A549 (cell line): ENCODE measurements around the gene JAKMIP1. TPM values are rescaled to one million over a fixed set of nuclear protein-coding genes. Genes with fewer than 3 reads are reported as not detected.

Experiments used
- ATAC-seq, 2 experiments: fragments of 200-7000 bp in 1 of 2; fragments of >200 bp in 1 of 2; cut with Nextera tagmentation in 1 of 2; cut with Tn5 transposase in 1 of 2; 3 replicates each; pipeline versions ENCODE4 v1.8.0 to v1.9.1; 2018 to 2020; ENCODE audit warnings: mild to moderate bottlenecking in 1 of 2, moderate library complexity in 1 of 2
- CTCF ChIA-PET: fragments of 300-600 bp; sonication (Branson Sonifier 250); formaldehyde crosslinking; extraction: SDS; loops from one replicate; lab custom pipeline; 2021; ENCODE audit warnings: antibody characterized with exemption, inconsistent platforms; lab: Yijun Ruan, JAX
- POLR2A ChIA-PET: fragments of 350-600 bp; formaldehyde crosslinking; extraction: SDS; loops from one replicate; lab custom pipeline; 2021; ENCODE audit warnings: antibody characterized with exemption, inconsistent platforms; lab: Yijun Ruan, JAX
- DNase-seq, 2 experiments: peaks; one replicate each; pipeline versions ENCODE4 v3.0.0 to v3.0.0-alpha.2; 2011 to 2016; ENCODE audit warnings: low read depth in 1 of 2, low spot score in 1 of 2
- FAIRE-seq: peaks from 2 replicates; lab custom pipeline; 2011; peaks lifted over from hg19 to GRCh38; lab: Jason Lieb, UNC
- H3K27ac ChIP-seq, 2 experiments: fragments of >200 bp; sonication (Bioruptor Twin); formaldehyde crosslinking; 3 replicates each; pipeline ENCODE4 v1.5.1; 2016 to 2017
- H3K4me1 ChIP-seq: fragments of >200 bp; sonication (Bioruptor Twin); formaldehyde crosslinking; 3 replicates; pipeline ENCODE4 v1.6.1; 2016
- H3K4me2 ChIP-seq: fragments of >200 bp; sonication (Bioruptor Twin); formaldehyde crosslinking; 3 replicates; pipeline ENCODE4 v1.6.1; 2016
- H3K4me3 ChIP-seq: fragments of >200 bp; sonication (Bioruptor Twin); formaldehyde crosslinking; 3 replicates; pipeline ENCODE4 v1.5.1; 2016
- H3K9me3 ChIP-seq: fragments of >200 bp; sonication (Bioruptor Twin); formaldehyde crosslinking; 3 replicates; pipeline ENCODE4 v1.6.1; 2016
- CBX2 ChIP-seq: fragments of 200-600 bp; sonication (generic); IDR thresholded peaks from 2 replicates; pipeline ENCODE4 v1.6.1; 2016; ENCODE audit warnings: low read depth, mild to moderate bottlenecking, borderline replicate concordance
- CHD2 ChIP-seq: fragments of 150-350 bp; IDR thresholded peaks from 2 replicates; pipeline ENCODE4 v1.6.1; 2014; ENCODE audit warnings: low read length; ENCODE audit not compliant: partially characterized antibody
- CHD4 ChIP-seq: fragments of 200-600 bp; sonication (generic); IDR thresholded peaks from 2 replicates; pipeline ENCODE4 v1.6.1; 2016; ENCODE audit warnings: antibody characterized with exemption, mild to moderate bottlenecking, borderline replicate concordance
- ESRRA ChIP-seq: fragments of 150-350 bp; IDR thresholded peaks from 2 replicates; pipeline ENCODE4 v1.6.1; 2014; ENCODE audit warnings: mild to moderate bottlenecking, low read length, borderline replicate concordance
- FOXS1 ChIP-seq: fragments of 250-450 bp; sonication (Bioruptor Pico); IDR thresholded peaks from 2 replicates; pipeline ENCODE4 v1.5.0; 2020; ENCODE audit warnings: mild to moderate bottlenecking, moderate library complexity
- HDAC2 ChIP-seq: fragments of 200-600 bp; sonication (generic); IDR thresholded peaks from 2 replicates; pipeline ENCODE4 v1.6.1; 2016
- HOXB5 ChIP-seq: fragments of 250-450 bp; sonication (Bioruptor Pico); IDR thresholded peaks from 2 replicates; pipeline ENCODE4 v1.5.0; 2020; ENCODE audit warnings: mild to moderate bottlenecking, moderate library complexity
- JUN ChIP-seq, 2 experiments: fragments of >200 bp; sonication (Bioruptor Twin); formaldehyde crosslinking; IDR thresholded peaks; 2 replicates in 1 of 2; 3 replicates in 1 of 2; pipeline ENCODE4 v1.6.1; 2016 to 2017
- KDM5A ChIP-seq: fragments of 200-600 bp; sonication (generic); IDR thresholded peaks from 2 replicates; pipeline ENCODE4 v1.6.1; 2016; ENCODE audit warnings: antibody characterized with exemption, mild to moderate bottlenecking
- NFE2L2 ChIP-seq: fragments of 150-350 bp; conservative IDR thresholded peaks from 2 replicates; pipeline ENCODE4 v1.6.1; 2014; ENCODE audit warnings: low read length
- NPAS2 ChIP-seq: fragments of 250-450 bp; sonication (Bioruptor Pico); IDR thresholded peaks from 2 replicates; pipeline ENCODE4 v1.8.0; 2022; ENCODE audit warnings: mild to moderate bottlenecking, moderate library complexity, borderline replicate concordance
- NR3C1 ChIP-seq: fragments of >200 bp; sonication (Bioruptor Twin); formaldehyde crosslinking; IDR thresholded peaks from 3 replicates; pipeline ENCODE4 v1.6.1; 2017
- RCOR1 ChIP-seq: fragments of 150-350 bp; IDR thresholded peaks from 2 replicates; pipeline ENCODE4 v1.6.1; 2014; ENCODE audit warnings: antibody characterized with exemption, low read length, low read depth
- RFX5 ChIP-seq: fragments of 450-650 bp; IDR thresholded peaks from 2 replicates; pipeline ENCODE4 v1.7.1; 2014; ENCODE audit warnings: antibody characterized with exemption, mild to moderate bottlenecking, moderate library complexity
- RNF2 ChIP-seq: fragments of 200-600 bp; sonication (generic); IDR thresholded peaks from 2 replicates; pipeline ENCODE4 v1.6.1; 2016; ENCODE audit warnings: low read depth, mild to moderate bottlenecking, antibody characterized with exemption, moderate library complexity, borderline replicate concordance
- WGBS: methylation state at CpG from one replicate; pipeline ENCODE4 v1.1.6; 2017; ENCODE audit errors: missing lambda C conversion rate; 5-methylcytosine and 5-hydroxymethylcytosine counted together
- polyA plus RNA-seq, 4 experiments: library from polyadenylated mRNA; depleted of rRNA in 3 of 4; stranded (reverse); fragments of >200 nt; fragmentation: RNase III in 1 of 4; extraction: RNeasy Plus Mini Kit Qiagen cat#74134 plus additional on column Dnase treatment in 1 of 4; gene quantifications; 2 replicates in 3 of 4; 3 replicates in 1 of 4; pipeline ENCODE4 v1.2.3, GENCODE V29; 2011 to 2017
- TF ChIP-seq, protein P1 (sequence below): fragments of >200 bp; sonication (Bioruptor Twin); formaldehyde crosslinking; IDR thresholded peaks from 3 replicates; pipeline ENCODE4 v1.6.1; 2016
- TF ChIP-seq, protein P2 (sequence below): fragments of 150-350 bp; IDR thresholded peaks from 2 replicates; pipeline ENCODE4 v1.6.1; 2014; ENCODE audit warnings: low read depth, mild to moderate bottlenecking, low read length
- TF ChIP-seq, protein P3 (sequence below): fragments of 450-650 bp; IDR thresholded peaks from 2 replicates; pipeline ENCODE4 v1.6.1; 2014; ENCODE audit warnings: antibody characterized with exemption
- TF ChIP-seq, protein P4 (sequence below): fragments of >200 bp; sonication (Bioruptor Twin); formaldehyde crosslinking; IDR thresholded peaks from 3 replicates; pipeline ENCODE4 v1.5.1; 2016

JAKMIP1 gene
- polyA plus RNA-seq, 2 of the 4 experiments (the other 2 are of a cell fraction) = not detected

DNA sequence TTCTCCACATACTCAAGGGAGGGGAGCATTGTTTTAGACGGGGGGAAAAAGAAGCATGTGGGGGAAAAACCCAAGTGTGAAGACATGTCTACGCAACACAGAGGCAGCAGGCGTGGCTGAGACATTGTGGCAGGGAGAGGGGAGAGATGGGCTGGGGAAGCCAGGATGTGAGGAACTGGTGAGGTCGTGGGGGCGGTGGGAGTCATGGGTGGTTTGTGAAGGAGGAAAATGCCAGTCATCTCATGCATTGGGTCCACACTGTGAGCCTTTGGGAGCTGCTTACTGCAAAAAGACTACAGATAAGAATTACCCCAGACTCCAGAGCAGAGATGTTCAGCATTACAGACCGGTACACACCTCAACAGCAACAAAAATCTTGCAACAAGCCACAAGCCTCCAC lies 2.1 kb downstream of the JAKMIP1 start:
- WGBS = 52% methylated on average over 6 of the region's 6 CpGs
- no peak overlapping the region for H3K27ac ChIP-seq
- no peak overlapping the region; the same call in 2 of the 3 replicates for H3K4me2 ChIP-seq
- POLR2A ChIA-PET = no interaction called here
- DNase-seq = no peak
- TF ChIP-seq, protein P1, sequence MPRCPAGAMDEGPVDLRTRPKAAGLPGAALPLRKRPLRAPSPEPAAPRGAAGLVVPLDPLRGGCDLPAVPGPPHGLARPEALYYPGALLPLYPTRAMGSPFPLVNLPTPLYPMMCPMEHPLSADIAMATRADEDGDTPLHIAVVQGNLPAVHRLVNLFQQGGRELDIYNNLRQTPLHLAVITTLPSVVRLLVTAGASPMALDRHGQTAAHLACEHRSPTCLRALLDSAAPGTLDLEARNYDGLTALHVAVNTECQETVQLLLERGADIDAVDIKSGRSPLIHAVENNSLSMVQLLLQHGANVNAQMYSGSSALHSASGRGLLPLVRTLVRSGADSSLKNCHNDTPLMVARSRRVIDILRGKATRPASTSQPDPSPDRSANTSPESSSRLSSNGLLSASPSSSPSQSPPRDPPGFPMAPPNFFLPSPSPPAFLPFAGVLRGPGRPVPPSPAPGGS = no peak
- TF ChIP-seq NFE2L2 = peak; percentile 39; the same call in 1 of the 2 replicates
- H3K9me3 ChIP-seq = no peaks in the 10 kb centered on the region; the same call in 2 of the 3 replicates
- CTCF ChIA-PET = interaction anchor here (0.7 to 0.9 kb wide), 2 partner anchors 53 to 111 kb away, joined by 3 read pairs; no protein-coding TSS in a partner anchor
- ATAC-seq = no peak; a peak in 1 of 6 replicates
- H3K4me1 ChIP-seq = peaks cover 15% of the 10 kb centered on the region
- FAIRE-seq = no peak
- no peak overlapping the region for H3K4me3 ChIP-seq

DNA sequence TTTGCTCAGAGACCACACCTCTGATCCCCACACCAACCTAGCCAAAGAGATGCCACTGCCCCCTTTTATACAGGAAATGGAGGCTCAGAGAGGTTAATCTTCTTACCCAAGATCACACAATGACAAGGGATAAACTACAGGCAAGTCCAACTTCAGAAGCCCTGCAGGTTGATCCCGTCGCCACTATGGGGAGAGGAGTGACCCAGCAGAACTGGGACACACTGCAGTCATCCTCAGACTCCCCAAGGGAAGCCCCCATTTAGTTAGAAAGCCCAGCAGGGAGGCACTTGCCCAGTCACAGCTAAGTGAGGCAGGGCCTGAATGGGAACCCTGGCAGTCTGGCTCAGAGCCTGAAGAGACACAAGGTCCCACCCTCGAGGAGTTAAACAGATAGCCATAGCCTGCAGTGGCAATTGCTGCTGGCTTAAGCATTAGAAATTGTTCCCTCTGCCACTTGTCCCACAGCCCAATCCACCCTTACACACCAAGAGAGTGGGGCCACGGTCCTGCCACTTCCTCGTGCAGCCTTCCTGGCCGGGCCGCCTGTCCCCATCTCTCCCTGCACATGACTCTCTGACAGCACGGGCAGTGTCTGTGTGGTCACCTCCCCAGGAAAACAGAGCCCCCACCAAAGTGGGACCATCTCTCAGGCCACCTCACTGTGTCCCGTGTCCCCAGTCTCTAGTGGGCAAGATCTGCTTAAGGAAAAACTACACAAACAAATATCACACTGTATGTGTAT lies 2.7 kb downstream of the JAKMIP1 start:
- POLR2A ChIA-PET = no interaction called here
- no peak for DNase-seq
- Histone ChIP-seq H3K27ac (no peak overlapping the region), H3K4me1 (peaks cover 15% of the 10 kb centered on the region), H3K4me2 (no peak overlapping the region), H3K4me3 (no peak overlapping the region), H3K9me3 (no peaks in the 10 kb centered on the region; the same call in 2 of the 3 replicates)
- WGBS = 42% methylated on average over 8 of the region's 9 CpGs
- TF ChIP-seq, protein P2, sequence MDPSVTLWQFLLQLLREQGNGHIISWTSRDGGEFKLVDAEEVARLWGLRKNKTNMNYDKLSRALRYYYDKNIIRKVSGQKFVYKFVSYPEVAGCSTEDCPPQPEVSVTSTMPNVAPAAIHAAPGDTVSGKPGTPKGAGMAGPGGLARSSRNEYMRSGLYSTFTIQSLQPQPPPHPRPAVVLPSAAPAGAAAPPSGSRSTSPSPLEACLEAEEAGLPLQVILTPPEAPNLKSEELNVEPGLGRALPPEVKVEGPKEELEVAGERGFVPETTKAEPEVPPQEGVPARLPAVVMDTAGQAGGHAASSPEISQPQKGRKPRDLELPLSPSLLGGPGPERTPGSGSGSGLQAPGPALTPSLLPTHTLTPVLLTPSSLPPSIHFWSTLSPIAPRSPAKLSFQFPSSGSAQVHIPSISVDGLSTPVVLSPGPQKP = no peak
- TF ChIP-seq, protein P3, sequence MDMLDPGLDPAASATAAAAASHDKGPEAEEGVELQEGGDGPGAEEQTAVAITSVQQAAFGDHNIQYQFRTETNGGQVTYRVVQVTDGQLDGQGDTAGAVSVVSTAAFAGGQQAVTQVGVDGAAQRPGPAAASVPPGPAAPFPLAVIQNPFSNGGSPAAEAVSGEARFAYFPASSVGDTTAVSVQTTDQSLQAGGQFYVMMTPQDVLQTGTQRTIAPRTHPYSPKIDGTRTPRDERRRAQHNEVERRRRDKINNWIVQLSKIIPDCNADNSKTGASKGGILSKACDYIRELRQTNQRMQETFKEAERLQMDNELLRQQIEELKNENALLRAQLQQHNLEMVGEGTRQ = no peak
- TF ChIP-seq HOXB5 (CRISPR knock-in tag) (no peak), ESRRA (no peak), NPAS2 (CRISPR knock-in tag) (no peak), KDM5A (no peak), CHD4 (no peak), RNF2 (no peak), CBX2 (no peak), JUN (IDR thresholded peaks at IDR 0.05) (no peak), HDAC2 (no peak), FOXS1 (CRISPR knock-in tag) (no peak), RFX5 (no peak), RCOR1 (no peak), NR3C1 (no peak), CHD2 (no peak)
- TF ChIP-seq, protein P4, sequence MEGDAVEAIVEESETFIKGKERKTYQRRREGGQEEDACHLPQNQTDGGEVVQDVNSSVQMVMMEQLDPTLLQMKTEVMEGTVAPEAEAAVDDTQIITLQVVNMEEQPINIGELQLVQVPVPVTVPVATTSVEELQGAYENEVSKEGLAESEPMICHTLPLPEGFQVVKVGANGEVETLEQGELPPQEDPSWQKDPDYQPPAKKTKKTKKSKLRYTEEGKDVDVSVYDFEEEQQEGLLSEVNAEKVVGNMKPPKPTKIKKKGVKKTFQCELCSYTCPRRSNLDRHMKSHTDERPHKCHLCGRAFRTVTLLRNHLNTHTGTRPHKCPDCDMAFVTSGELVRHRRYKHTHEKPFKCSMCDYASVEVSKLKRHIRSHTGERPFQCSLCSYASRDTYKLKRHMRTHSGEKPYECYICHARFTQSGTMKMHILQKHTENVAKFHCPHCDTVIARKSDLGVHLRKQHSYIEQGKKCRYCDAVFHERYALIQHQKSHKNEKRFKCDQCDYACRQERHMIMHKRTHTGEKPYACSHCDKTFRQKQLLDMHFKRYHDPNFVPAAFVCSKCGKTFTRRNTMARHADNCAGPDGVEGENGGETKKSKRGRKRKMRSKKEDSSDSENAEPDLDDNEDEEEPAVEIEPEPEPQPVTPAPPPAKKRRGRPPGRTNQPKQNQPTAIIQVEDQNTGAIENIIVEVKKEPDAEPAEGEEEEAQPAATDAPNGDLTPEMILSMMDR = no peak
- TF ChIP-seq, protein P1 = no peak
- TF ChIP-seq, all 56 proteins: peak for 0
- ATAC-seq = no peak
- FAIRE-seq = no peak
- CTCF ChIA-PET = interaction anchor here (0.7 kb wide), 1 partner anchor 53 kb away, joined by 3 read pairs; no protein-coding TSS in a partner anchor
